SK-N-MC (cell line): ENCODE results near the gene SCGB1D2.

Experiments
- EZH2 ChIP-seq: fragments of 200-600 bp; sonication (generic); IDR thresholded peaks from one replicate; pipeline ENCODE4 v1.6.1; 2017; ENCODE audit warnings: antibody characterized with exemption
- FOXP2 ChIP-seq: optimal IDR thresholded peaks from 2 replicates; pipeline ENCODE3; 2011; ENCODE audit warnings: mild to moderate bottlenecking, moderate library complexity; ENCODE audit not compliant: insufficient read depth; ENCODE audit errors: extremely low read length, control extremely low read depth
- POLR2AphosphoS5 ChIP-seq: IDR thresholded peaks from 2 replicates; pipeline ENCODE4 v1.6.1; 2012; ENCODE audit warnings: mild to moderate bottlenecking, low read depth, low read length, borderline replicate concordance

- TF ChIP-seq POLR2AphosphoS5 = no peak
- TF ChIP-seq EZH2 = no peak
- no peak for TF ChIP-seq FOXP2
These were observed 12.0 kb downstream of the SCGB1D2 start for GRCh38 chr11:62253999-62254542.
